Neutrophil (primary cell): Measurements from ENCODE around the gene EPS15.

Experiments
- H3K27ac ChIP-seq: fragments of 200-600 bp; sonication (generic); 2 replicates; pipeline ENCODE4 v1.5.1; 2016; ENCODE audit warnings: mild to moderate bottlenecking, moderate library complexity
- H3K27me3 ChIP-seq: fragments of 200-600 bp; sonication (generic); 2 replicates; pipeline ENCODE4 v1.6.0; 2016; ENCODE audit warnings: mild to moderate bottlenecking
- H3K36me3 ChIP-seq: fragments of 200-600 bp; sonication (generic); 2 replicates; pipeline ENCODE4 v1.5.1; 2017
- H3K4me1 ChIP-seq, 2 experiments: fragments of 200-600 bp in 1 of 2; sonication (generic) in 1 of 2; 1 replicate in 1 of 2; 2 replicates in 1 of 2; pipeline versions ENCODE4 v1.5.1 to v1.6.1; 2013 to 2016; ENCODE audit warnings: low read depth in 1 of 2, low read length in 1 of 2, mild to moderate bottlenecking in 1 of 2, moderate library complexity in 1 of 2; ENCODE audit not compliant: control insufficient read depth in 1 of 2, insufficient read depth in 1 of 2
- H3K4me3 ChIP-seq, 2 experiments: fragments of 200-600 bp in 1 of 2; sonication (generic) in 1 of 2; 1 replicate in 1 of 2; 2 replicates in 1 of 2; pipeline ENCODE4 v1.5.1; 2013 to 2016; ENCODE audit warnings: low read depth in 1 of 2, low read length in 1 of 2, mild to moderate bottlenecking in 1 of 2, moderate library complexity in 1 of 2
- H3K9me3 ChIP-seq: fragments of 200-600 bp; sonication (generic); 2 replicates; pipeline ENCODE4 v1.5.1; 2016
- CTCF ChIP-seq: fragments of 200-600 bp; sonication (generic); IDR thresholded peaks from 2 replicates; pipeline ENCODE4 v1.5.1; 2016; ENCODE audit warnings: antibody characterized with exemption

Gene EPS15

GRCh38 chr1:51517361-51518032 lies 1.6 kb downstream of the EPS15 start:
- no peak for TF ChIP-seq CTCF
- no peaks in the 10 kb centered on the region for H3K9me3 ChIP-seq
- H3K36me3 ChIP-seq = no peaks in the 10 kb centered on the region
- no peaks in the 10 kb centered on the region for H3K27me3 ChIP-seq
- H3K4me1 ChIP-seq = peaks cover 51 to 72% of the 10 kb centered on the region in 2 experiments
- peak overlapping the region; percentile 93 for H3K27ac ChIP-seq
- H3K4me3 ChIP-seq = peak overlapping the region; percentile 82 to 95

DNA sequence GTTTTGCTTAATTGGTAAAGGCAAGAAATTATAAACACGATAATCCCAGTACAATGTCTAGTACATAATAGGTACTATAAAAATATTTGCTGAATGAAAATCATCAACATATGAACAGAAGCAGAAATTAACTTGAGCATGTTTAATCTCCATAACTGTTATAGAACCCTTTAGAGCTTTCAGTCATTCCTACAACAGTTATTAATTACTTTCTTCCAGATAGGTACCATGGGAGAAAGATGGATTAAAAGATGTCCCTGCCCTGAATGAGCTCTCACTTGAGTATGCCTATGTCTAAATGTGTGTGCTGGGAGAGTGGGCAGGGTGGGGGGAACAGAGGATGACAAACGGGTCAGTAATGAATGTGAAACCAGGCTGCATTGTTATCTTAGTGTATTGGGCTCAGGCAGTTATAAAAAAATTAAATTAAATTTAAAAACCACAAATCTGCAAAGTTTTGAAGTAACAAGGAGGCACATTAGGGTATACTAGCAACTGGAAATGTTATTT lies 2.4 kb downstream of the EPS15 start:
- H3K27ac ChIP-seq = peak overlapping the region; percentile 93
- H3K27me3 ChIP-seq = no peaks in the 10 kb centered on the region
- H3K9me3 ChIP-seq = no peaks in the 10 kb centered on the region
- H3K4me3 ChIP-seq = peak overlapping the region; percentile 82 to 95
- peaks cover 51 to 72% of the 10 kb centered on the region in 2 experiments for H3K4me1 ChIP-seq
- no peaks in the 10 kb centered on the region for H3K36me3 ChIP-seq
- no peak for TF ChIP-seq CTCF

DNA sequence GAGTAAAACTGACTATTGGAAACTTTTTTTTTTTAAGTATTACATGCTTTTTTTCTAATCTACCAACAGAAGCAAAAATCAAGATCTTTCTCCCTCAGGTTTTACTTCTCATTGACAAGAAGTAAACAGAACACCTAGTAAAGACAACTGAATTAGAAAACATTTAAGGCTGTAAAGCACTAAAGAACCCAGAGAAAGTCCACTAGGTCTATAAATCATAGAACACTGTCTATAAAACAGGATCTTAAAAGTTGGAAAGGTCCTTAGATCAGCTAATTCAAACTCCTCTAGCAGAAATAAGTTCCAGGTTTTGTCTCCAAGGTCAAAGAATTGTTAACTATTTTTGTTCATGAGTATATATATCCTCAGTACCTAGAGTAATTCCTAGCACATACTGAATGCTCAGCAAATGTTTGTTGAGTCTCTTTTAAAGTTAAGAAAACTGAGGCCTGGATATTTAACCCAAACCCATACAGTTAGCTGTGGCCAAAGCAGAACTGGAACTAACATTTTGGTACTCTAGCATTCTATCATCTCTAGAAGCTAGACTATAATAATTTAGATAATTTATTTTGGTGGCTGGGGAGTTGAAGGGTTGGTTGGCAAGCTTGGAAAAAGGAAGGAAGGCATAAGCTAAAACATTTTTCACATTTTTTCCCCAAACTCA lies 3.0 kb downstream of the EPS15 start:
- no peaks in the 10 kb centered on the region for H3K36me3 ChIP-seq
- peaks cover 49 to 69% of the 10 kb centered on the region in 2 experiments for H3K4me1 ChIP-seq
- H3K27me3 ChIP-seq = no peaks in the 10 kb centered on the region
- TF ChIP-seq CTCF = no peak
- peak overlapping the region; percentile 93 for H3K27ac ChIP-seq
- no peaks in the 10 kb centered on the region for H3K9me3 ChIP-seq
- no peak overlapping the region for H3K4me3 ChIP-seq

GRCh38 chr1:51515312-51515960 lies 3.6 kb downstream of the EPS15 start:
- no peaks in the 10 kb centered on the region for H3K36me3 ChIP-seq
- H3K4me3 ChIP-seq = no peak overlapping the region
- no peaks in the 10 kb centered on the region for H3K9me3 ChIP-seq
- peaks cover 42 to 62% of the 10 kb centered on the region in 2 experiments for H3K4me1 ChIP-seq
- H3K27ac ChIP-seq = peak overlapping the region; percentile 93
- no peaks in the 10 kb centered on the region for H3K27me3 ChIP-seq
- TF ChIP-seq CTCF = no peak

DNA sequence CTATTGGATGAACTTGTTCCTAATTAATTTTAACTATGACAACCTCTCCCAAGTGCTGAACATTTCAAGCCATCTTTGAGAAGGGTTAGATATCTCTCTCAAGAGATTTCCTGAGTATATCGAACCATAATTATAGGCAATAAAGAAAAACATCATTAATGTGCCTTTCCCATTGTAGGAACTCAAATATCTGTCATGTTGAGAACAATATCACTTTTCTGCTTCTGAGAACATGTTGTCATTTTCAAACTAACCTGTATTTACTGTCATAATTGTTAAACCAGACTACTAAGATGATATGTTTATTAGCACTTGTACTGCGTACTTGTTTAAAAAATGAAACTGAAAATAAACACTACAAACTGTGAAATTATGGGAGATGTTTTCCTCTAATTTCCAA lies 4.3 kb downstream of the EPS15 start:
- TF ChIP-seq CTCF = no peak
- no peaks in the 10 kb centered on the region for H3K9me3 ChIP-seq
- peaks cover 35 to 55% of the 10 kb centered on the region in 2 experiments for H3K4me1 ChIP-seq
- peak overlapping the region; percentile 35 for H3K27ac ChIP-seq
- no peak overlapping the region for H3K4me3 ChIP-seq
- H3K36me3 ChIP-seq = no peaks in the 10 kb centered on the region
- no peaks in the 10 kb centered on the region for H3K27me3 ChIP-seq
